Dedifferentiated amniotic fluid mesenchymal stem cell (primary cell): ENCODE results near the gene ODF2L.

Experiments
- DNase-seq: peaks from one replicate; pipeline ENCODE4 v3.0.0-alpha.2; 2016; ENCODE audit errors: extremely low spot score

ODF2L gene, protein sequence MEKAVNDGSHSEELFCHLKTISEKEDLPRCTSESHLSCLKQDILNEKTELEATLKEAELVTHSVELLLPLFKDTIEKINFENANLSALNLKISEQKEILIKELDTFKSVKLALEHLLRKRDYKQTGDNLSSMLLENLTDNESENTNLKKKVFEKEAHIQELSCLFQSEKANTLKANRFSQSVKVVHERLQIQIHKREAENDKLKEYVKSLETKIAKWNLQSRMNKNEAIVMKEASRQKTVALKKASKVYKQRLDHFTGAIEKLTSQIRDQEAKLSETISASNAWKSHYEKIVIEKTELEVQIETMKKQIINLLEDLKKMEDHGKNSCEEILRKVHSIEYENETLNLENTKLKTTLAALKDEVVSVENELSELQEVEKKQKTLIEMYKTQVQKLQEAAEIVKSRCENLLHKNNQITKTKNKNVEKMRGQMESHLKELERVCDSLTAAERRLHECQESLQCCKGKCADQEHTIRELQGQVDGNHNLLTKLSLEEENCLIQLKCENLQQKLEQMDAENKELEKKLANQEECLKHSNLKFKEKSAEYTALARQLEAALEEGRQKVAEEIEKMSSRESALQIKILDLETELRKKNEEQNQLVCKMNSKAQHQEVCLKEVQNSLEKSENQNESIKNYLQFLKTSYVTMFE

GRCh38 chr1:86395751-86396497 lies at the start of gene ODF2L:
Gene ODF2L, minus strand, starts transcription at chr1:86396323. Its CDS starts 9,296 bp downstream, at chr1:86387027.
- peak; percentile 79 for DNase-seq

DNA sequence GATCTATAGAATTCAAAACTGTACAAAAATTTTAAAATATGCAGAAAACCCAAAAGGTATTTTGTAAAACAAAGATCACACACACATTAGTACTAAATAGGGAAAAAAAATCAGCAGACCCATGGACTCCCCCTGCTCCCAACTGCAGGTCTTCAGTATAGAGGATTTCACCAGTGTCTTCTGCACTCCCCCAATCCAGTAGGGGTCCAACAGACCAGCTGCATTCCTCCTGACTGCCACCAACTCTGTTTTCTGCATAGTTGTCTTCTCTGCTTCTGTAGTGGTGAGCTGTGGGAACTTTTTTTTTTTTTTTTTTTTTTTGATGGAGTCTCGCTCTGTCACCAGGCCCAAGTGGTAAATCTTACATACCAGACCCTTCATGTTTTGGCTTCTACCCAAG lies 49.8 kb upstream of the ODF2L start:
- DNase-seq = no peak

- DNase-seq = no peak
Measured at GRCh38 chr1:86441997-86442396, 45.9 kb upstream of the ODF2L start.

- no peak for DNase-seq
Measured at GRCh38 chr1:86441581-86441980, 45.5 kb upstream of the ODF2L start.

- peak; percentile 43 for DNase-seq
Measured at GRCh38 chr1:86436041-86436440, 39.9 kb upstream of the ODF2L start.

DNA sequence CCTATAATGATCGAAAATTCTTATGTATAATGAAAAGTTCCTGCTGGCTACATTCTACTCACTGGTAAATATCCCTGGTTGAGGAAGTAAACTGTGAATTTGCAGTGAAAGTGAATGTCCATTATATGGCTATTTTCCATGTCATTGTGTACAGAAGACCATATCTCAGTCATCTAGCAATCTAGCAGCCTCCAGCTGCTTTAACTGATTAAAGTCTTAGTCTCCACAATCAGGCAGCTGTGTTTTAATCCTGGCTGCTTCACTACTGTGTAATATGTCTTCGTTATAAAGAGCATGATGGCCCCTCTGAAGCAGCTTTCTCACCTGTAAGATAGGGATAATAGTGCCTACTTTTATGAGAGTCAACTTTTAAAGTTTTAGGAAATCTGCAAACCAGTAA lies 39.2 kb upstream of the ODF2L start:
- no peak for DNase-seq

DNA sequence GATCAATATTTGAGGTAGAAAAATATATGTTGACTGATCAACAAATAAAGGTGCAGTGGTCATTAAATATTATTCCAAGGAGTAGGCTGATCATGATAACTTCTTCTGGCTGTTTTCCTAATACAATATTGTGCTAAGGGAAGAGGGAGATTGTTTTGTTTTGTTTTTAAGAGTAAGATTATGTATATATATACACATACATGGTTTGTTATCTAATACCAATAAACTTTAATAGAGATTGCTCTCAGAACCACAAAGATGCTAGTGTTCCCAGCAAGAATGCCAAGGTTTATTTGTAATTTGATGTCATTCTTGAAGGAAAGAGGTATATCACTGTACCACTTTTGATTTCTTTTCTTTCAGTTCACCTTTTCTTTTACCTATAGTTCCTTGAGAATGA lies 37.9 kb upstream of the ODF2L start:
- DNase-seq = no peak

GRCh38 chr1:86430376-86430775 lies 34.3 kb upstream of the ODF2L start:
- DNase-seq = no peak

GRCh38 chr1:86429835-86430234 lies 33.7 kb upstream of the ODF2L start:
- peak; percentile 94 for DNase-seq

- no peak for DNase-seq
Measured at GRCh38 chr1:86429122-86429725, 33.1 kb upstream of the ODF2L start.

- DNase-seq = no peak
Measured at GRCh38 chr1:86423873-86424272, 27.8 kb upstream of the ODF2L start, which contains the start of gene CLCA2. Gene CLCA2, plus strand, starts transcription at chr1:86424171. Its CDS starts 77 bp downstream, at chr1:86424248.

GRCh38 chr1:86423473-86423872 lies 27.4 kb upstream of the ODF2L start:
- DNase-seq = no peak

GRCh38 chr1:86421601-86422280 lies 25.6 kb upstream of the ODF2L start:
- DNase-seq = no peak

DNA sequence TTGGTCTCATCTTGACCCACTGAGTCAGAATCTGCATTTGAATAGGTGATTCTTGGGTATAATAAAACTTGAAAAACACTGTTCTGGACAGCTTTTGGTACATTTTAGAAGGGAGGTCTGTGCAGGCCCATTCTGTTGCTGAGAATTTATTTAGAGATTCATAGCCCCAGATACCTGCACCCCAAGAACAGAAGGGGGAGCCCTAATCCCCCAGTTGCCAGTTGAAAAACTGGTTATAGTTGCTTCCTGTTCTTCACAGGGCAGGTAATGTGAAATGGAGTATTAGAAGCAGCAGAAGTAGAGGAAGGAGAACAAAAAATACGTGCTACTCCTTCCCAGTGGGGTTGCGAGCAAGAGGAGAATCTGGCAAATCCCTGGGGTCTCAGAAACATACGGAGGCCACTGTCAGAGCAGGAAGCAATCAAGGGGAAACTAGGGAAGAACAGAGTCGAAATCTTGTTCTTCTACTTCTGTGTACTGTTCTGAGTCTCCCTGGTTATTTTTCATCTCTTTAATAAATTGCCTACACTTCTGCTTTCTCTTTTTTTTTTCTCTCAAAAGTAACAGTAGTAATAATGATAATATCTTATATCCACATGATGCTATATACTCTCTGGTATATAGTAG lies 23.3 kb upstream of the ODF2L start:
- no peak for DNase-seq

GRCh38 chr1:86416343-86416742 lies 20.2 kb upstream of the ODF2L start:
- DNase-seq = no peak

GRCh38 chr1:86410879-86411278 lies 14.8 kb upstream of the ODF2L start:
- no peak for DNase-seq

- no peak for DNase-seq
Measured at GRCh38 chr1:86409416-86410021, 13.4 kb upstream of the ODF2L start.

DNA sequence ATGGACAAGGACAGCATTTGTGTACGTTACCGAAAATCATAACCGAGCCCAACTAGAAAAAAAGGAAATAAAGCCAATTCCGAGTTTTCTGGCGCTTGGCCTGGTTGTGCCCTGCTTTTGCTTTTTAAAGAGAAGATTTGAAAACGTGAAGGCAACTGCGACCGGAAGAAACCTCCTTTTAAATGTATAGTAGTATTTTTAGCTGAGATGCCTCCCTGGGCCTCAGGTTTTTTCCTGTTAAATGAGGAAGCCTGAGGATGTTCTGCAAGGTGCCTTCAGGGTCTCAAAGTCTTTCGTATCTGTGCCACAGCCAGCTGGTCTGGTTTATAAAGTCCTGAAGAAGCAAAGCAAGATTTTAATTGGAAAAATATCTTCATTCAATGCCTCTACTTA lies 371 bp upstream of the ODF2L start:
- DNase-seq = no peak

DNA sequence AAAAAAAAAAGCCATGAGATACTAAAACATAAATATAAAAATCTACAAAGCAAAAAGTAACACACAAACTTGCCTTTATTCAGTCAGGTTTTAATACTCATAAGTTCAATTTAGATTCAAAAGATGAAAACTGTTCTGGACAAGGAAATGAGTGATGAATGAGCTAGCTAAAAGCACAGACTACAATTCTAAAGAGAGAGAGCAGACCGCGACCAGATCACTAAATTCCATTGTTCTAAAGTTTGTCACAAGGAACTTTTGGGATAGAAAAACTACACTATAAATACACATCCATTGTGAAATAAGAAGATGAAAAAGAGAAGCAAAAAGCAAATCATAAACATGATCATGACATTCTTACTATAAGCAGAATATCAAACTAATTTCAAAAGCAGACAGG lies 1.7 kb downstream of the ODF2L start:
- peak; percentile 56 for DNase-seq

DNA sequence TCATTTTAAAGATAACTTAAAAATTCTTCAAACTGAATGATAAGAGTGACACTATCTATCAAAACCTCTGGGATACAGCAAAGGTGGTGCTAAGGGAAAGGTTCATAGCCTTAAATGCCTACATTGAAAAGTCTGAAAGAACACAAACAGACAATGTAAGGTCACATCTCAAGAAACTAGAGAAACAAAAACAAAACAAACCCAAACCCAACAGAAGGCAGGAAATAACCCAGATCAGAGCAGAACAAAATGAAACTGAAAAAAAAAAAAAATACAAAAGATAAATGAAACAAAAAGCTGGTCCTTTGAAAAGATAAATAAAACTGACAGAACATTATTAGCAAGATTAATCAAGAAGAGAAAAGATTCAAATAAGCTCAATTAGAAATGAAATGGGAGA lies 6.8 kb downstream of the ODF2L start:
- no peak for DNase-seq

DNA sequence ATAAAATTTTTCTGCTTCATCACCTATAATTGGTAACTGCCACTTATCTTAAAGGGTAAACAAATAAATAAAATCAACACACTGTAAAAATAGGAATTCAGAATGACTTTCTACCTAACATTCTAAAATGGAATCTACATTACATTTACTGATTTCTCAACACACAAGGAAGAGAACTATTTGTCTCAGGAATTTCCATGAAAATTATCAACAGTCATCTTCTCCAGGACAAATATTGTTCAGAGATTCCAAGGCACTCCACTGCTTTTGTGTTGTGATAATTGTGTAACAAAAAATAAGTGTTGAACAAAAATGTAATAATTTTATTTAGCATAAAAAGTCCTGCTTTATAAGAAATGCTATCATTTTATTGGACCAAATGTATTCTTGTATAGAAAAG lies 7.3 kb downstream of the ODF2L start:
- DNase-seq = no peak
